ENCODE measurements around the gene MYO5C.

The MYO5C gene

DNA sequence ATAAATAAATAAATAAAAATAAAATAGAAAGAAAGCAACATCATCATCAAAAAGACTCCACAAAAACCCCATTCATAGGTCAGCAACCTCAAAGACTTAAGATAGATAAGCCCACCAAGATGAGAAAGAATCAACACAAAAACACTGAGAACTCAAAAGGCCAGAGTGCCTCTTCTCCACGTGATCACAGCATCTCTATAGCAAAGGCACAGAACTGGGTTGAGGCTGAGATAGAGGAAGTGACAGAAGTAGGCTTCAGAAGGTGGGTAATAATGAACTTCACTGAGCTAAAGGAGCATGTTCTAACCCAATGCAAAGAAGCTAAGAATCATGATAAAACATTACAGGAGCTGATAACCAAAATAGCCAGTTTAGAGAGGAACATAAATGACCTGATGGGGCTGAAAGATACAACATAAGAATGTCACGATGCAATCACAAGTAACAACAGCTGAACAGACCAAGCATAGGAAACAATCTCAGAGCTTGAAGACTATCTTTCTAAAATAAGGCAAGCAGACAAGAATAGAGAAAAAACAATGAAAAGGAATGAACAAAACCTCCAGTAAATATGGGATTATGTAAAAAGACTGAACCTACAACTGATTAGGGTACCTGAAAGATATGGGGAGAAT is 130.9 kb downstream of the MYO5C start:
- DNase-seq = peak; percentile 39

DNA sequence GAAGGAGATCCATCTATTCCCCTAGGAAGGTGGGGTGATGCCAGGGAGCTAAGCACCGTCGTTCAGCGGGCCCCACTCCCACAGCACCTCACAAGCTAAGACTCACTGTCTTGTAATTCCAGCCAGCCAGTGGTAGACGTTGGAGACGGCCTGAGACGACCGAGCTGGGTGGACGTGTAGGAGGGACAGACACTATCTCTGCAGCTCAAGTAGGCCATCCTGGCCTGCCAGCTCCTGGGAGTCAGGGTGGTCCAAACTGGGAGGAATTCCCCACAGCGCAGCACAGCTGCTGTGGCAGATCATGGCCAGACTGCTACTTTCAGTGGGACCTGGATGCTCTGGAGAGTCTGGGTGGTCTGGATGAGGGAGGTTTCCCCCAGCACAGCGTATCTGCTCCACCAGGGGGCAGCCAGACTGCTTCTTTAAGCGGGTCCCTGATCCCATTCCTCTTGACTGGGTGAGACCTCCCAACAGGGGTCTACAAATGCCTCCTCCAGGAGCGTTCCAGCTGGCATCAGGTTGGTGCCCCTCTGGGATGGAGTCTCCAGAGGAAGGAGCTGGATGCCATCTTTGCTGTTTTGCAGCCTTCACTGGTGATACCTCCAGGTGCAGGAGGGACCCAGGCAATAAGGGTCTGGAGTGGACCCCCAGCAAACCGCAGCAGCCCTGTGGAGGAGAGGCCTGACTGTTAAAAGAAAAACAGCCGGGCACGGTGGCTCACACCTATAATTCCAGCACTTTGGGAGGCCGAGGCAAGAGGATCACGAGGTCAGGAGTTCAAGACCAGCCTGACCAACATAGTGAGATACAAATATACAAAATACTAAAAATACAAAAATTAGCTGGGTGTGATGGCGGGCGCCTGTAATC is 132.0 kb downstream of the MYO5C start:
- peak; percentile 39 for DNase-seq

DNA sequence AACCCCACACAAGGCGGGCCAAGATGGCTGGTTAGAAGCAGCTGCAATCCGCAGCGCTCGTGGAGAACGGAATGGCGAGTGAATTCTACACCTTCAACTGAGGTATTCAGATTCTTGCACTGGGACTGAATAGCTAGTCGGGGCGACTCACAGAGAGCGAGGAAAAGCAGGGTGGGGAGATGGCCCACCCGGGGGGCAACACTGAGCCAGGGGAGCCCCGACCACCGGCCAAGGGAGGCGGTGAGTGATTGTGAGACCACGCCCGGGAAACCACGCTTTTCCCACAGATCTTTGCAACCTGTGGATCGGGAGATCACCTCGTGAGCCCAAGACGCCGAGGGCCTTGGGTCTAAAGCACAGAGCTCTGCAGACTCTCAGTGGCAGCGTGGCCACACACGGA is 132.7 kb downstream of the MYO5C start:
- DNase-seq = no peak

DNA sequence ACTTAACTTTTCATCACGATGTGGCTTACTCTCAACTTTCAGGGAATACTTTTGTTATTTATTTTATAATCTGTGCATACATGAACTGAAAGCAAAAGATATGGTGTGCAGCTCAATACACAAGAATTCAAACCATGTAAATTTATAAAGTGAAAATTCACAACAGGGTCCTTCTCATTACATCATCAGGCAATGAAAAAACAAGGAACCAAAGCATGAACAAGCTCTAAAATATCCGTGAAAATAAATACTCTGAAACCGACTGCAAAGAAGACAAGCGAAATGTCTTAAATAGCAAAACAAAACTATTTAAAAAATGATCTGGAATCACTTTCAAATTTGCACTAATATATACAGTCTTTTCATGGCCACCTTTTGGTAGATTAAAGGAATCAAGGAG is 133.3 kb downstream of the MYO5C start:
- DNase-seq = no peak

DNA sequence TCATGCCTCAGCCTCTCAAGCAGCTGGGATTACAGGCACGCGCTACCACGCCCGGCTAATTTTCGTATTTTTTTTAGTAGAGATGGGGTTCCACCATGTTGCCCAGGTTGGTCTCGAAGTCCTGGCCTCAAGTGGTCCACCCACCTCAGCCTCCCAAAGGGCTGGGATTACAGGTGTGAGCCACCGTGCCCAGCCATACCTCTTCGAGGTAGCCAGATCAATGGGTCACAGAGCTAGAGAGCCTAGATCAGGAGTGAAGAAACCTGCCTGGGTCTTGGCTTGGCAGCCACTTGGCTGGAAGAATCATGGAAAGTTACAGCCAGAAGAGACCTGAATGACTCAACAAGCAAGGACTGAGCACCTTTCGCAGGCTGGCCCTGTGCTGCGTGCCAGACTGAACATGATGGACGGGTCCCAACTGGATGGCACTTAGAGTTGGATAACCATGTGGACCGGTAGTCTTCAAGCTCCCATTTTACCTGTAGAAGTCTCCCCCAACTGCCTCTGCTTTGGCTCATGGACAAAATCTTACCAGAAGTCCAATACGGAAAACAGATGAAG is 134.1 kb downstream of the MYO5C start:
- DNase-seq = no peak

DNA sequence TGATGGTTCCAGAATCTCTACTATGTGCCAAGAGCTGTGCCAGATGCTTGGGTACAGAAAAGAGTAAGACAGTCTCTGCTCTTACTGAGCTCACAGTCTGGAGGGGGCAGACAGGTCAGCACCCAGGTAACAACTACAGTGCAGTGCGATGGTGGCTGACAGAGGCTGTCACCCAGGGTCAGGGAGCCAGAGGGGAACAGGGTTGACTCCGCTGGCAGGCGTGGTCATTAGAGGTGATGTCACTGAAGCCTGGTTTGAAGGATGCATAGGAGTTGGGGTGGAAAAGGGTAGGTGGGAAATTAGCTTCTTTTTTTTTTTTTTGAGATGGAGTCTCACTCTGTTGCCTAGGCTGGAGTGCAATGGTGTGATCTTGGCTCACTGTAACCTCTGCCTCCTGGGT is 136.0 kb downstream of the MYO5C start:
- no peak for DNase-seq

DNA sequence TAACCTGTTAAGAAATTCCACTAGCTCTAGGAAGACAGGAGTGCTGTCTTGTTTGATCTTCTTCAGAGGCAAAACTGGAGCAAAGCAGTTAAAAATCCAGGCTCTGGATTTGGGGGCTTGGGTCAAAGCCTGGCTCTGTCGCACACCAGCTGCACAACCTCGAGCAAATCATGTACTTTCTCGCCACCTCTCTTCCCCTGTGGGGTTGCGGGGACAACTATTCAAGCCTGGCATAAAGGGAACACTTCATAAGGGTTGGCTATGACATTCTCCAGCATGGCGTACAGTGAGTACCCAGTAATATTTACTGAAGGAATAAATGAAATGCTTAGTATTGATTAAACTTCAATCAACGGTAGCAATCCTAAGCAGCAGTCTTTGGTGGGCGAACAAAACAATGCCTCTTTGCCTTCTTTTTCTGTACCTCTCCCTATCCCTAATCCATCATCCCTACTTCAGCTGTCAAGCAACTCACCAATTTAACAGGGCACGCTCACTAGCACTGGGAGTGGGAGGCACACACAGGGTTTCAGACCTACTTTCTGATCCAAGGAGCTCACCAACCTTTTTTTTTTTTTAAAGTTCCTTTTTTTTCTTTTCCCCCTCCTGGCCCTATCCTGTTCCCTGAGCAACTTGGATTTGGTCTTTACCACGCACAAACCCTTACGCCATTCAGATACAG is 137.4 kb downstream of the MYO5C start:
- no peak for DNase-seq

DNA sequence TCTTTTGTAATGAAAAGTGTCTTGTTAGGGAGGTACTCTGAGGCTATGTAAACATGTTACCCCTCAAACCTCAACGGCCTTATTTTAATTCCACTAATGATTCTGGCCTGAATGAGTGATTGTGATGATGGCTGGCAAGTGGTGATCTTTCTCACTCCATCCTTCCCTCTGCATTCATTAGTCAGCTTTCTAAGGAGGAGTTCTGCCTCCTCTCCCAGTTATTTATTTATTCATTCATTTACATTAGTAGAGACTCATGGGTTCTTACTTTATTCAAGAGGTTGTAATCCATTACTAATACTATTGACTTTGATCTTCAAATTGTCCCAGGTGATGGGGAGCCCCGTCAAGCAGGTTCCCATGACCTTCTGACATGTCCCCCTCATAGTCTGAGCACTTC is 139.7 kb downstream of the MYO5C start:
- no peak for DNase-seq

DNA sequence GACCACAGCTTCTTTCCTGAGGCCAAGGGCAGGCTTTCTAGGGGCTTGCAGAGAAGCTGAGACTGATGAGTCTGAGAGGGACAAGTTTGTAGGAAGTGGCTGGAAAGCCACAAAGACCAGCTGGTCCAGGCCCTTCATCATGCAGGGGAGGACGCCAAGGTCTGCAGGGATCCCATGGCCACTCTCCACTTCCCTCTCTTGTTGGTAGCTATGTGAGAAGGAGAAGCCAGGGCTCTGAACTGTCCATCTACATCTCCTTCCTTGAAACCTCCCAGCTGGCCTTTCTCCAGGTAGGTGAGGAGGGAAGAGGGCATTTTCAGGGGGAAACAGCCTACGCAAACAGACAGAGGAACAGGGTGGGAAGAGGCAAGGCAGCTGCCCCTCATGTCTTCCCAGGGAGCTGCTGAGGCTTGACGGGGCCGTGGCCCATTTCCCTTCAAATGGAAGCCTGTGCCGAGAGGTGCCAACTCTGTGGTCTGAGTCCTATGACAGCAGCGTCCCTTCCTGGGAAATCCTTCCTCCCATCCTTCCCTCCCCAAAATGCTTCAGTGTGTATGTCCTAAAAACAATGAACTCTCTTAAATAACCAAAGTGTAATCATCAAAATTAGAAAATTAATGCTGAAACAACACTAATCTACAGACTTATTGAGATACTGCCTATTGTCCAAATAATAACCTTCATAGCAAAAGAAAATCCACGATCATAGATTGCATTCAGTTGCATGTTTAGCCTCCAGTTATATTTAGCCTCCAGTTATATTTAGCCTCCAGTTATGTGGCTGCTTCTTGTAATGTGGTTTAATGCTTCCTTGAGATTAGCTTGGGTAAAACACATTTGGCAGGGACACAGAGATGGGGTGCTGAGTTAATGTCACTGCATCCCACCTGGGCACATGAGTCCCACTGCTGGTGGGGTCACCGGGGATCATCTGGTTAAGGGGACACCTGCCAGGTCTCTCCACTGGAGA is 140.4 kb downstream of the MYO5C start:
- no peak for DNase-seq

DNA sequence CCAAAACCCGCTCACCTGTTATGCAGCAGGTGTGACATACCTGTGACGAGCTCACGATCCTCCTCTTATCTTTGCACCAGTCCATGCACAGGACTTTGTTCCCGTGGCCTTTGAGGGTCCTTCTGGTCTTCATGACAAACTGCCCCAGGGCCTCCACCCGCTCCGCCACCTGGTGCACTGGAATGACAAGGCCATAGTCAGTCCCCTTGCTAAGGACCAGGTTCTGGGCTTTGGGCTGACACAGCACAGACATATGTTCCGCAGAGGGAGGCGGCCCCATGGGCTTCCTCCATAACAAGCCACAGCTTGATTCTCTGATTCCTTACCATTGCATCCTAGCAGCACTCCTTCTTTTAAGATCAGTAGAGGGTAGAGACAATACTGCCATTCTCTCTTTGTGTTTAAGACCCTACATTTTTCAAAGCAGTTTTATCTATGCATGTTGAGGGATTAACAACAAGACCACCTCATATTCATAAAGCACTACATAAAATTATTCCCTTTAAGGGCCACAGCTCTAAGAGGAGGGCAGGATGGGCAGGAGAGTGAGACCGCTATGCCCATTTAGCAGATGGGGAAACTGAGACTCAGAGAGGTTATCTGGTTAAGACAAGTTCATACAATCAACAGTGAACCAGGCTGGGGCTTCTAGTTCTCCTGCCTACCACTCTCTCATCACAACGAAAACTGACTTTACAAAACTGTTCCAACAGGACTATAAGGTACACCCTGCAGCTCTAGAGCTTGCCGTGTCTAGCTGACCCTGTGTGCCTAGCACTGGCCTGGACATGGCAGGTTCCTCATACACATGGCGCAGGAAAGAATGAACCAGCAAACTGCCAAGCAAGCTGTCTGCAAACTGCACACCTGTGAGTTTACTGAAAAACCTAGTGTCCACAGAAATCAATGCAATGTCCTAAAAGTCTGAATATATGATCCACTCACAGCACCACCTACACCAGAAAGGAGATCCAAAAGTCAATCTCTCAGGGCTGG is 141.4 kb downstream of the MYO5C start:
- DNase-seq = no peak

DNA sequence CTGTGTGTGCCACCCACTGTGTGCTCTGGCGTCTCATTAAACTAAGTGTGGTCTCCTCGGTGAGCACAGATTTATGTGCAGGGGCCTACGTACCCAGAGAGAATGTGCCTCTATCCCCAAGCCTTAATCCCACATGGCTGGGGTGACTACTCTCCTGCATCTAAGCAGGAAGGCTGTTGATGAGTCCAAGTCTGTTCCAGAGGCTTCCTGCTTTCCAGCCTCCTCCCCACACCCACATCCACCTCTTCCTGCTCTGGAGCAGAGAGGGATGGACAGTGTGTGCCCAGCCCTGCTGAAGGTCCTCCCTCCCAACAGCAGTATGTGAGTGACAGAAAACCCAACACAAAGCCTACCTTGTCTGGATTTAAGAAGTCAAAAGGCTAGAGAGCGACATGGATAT is 144.3 kb downstream of the MYO5C start:
- DNase-seq = no peak

DNA sequence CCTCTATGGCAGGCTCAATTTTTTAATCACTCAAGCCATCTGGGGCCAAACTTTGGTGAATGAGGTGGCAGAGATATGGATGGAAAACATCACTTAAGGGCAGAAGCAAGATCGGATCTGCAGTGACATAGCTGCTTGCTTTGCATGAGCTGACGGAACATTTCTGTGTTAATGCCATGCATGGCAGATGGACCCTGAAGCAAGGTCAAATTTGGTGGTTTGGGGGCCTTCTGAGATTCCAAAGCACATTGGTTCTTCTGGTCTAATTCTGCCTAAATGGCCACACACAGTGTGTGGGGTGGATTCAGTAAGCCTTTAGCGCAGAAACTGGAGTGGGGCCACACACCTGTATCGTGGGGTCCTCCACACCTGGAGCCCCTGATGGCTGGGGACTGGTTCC is 144.7 kb downstream of the MYO5C start:
- DNase-seq = no peak

DNA sequence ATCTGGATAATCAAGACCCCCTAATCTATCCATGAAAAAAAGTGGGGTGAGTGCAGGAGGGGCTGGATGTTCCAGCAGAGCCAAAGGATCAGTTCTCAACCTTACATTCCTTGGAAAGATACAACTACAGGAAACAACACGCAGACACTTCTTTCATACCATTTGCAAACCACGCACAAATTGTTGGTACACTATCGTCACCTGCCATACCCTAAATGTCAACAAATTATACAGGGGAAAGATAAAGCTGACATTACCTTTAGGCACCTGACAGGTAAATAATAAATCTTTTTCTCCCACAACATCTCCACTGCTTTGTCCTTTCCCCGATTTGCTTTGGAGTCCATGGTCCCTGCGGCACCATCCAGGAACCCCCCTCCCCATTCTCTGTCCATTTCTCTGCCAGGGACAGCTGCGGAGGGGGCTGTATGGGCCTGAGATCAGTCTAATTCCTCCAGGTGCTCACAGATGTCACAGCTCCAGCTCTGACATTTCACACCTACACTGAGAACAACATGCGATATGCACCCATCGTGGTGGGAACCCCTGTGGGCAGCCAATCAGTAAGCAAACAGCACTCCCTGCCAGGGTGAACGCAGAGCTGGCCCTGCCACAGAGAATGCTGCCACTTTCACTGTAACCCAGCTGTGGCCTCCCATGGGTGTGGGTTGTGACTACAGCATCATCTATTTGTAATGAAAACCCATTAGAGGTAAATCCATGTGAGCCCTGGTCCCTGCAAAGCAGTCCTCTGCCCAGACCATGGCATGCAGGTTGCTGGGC is 145.4 kb downstream of the MYO5C start:
- DNase-seq = no peak

DNA sequence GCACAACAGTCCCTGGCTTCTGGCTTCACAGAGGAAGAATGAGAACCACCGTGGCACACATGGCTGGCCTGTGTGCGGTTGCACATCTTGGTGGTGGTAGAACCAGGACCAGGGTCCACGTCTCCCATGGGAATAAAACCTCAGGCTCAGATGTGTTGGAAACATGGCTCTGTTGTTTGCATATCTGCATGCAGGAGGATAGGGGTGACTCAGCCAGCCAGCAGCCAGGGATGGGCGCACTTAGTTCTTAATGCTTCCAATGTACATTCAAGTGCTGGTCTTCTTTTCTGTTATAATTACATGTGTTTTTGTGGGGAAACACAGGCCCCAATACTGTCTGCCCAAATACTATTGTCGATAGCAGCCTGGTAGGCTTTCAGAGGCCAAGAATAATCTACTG is 147.2 kb downstream of the MYO5C start:
- DNase-seq = no peak

DNA sequence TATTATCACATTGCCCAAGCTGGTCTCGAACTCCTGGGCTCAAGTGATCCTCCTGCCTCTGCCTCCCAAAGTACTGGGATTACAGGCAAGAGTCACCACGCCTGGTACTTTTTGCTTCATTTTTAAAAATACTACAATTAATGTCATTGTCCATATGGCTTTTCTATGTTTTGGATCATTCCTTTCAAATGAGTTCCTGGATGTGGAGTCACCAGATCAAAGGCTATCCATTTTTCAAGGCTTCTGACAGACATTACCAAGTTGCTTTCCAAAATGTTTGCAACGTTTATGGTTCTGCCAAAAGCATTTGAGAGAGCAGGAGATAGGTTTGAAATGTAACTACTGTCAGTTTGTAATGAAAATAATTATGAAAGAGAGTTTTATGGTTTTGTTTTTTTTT is 148.8 kb downstream of the MYO5C start:
- no peak for DNase-seq

DNA sequence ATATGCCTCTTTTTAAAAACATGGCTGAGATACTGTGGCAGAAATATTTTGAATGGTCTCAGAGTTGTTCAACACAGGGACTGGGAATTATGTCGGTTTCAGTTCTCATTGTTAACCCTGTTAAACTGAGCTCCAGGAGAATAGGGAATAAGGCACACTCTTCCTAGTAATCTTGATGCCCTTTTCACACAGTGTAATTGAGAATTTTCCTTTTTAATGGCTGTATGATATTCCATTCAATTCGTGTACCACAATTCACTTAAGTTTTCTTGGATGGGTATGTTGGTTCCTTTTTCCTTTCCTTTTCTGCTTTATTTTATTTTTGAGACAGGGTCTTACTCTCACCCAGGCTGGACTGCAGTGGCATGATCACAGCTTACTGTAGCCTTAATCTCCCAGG is 149.3 kb downstream of the MYO5C start:
- DNase-seq = no peak

DNA sequence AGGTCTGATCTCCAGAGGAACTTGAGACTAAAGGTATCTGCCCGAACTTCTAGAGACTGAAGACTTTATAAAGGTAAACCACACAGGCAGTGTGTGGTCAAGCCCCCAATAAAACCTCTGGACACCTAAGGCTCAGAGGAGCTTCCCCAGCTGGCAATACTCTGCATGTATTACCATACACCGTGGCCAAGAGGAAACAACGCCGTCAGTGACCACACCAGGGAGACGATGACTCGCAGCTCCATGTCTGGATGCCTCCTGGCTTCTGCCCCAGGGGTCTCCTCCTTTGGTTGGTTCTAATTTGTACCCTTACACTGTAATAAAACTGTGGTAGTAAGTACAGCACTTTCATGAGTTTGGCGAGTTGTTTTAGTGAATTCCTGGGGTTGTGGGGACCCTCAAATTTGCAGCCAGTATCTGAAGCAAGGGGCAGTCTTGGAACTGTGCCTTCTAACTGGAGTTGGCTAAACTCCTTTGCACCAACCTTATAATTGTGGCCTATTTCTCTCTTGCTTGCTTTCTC is 150.9 kb downstream of the MYO5C start:
- no peak for DNase-seq

DNA sequence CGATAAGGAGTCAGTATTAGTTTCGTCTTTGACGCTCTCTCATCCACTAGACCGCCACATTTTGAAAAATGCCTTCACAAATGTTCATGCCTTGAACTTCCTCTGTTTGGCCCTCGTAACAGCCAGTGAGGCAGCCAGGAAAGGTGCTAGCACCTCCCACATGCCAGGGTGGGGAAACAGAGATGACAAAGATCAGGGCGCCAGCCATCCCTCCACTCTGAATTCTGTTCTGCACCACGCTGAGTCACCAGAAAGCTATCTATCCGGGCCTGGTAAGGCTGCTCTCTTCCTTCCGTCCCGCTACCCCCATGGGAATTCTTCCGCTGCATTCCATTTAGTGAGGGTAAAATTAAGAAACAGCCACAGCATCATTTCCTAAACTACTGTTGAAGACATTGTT is 151.7 kb downstream of the MYO5C start:
- no peak for DNase-seq
